Keratinocyte (primary cell): Measurements from ENCODE around the gene MX1.

Experiments
- CTCF ChIP-seq, 3 experiments: IDR thresholded peaks in 1 of 3; conservative IDR thresholded peaks in 1 of 3; optimal IDR thresholded peaks in 1 of 3; 2 replicates in 2 of 3; 3 replicates in 1 of 3; pipeline versions ENCODE3 to v1.5.1; 2011; ENCODE audit warnings: low read length in 3 of 3, mild to moderate bottlenecking in 3 of 3, moderate library complexity in 2 of 3, control low read depth in 1 of 3, inconsistent platforms in 1 of 3; ENCODE audit not compliant: insufficient read depth in 2 of 3; ENCODE audit errors: extremely low read depth in 1 of 3
- EZH2 ChIP-seq: IDR thresholded peaks from one replicate; pipeline ENCODE4 v1.6.1; 2012; ENCODE audit warnings: inconsistent platforms, mild to moderate bottlenecking, low read length, moderate library complexity

GRCh38 chr21:41441546-41441945, 15.5 kb downstream of the MX1 start:
- TF ChIP-seq CTCF (optimal IDR thresholded peaks at IDR 0.05 in 1 of 3, IDR thresholded peaks at IDR 0.05 in 1 of 3, conservative IDR thresholded peaks at IDR 0.05 in 1 of 3; ENCODE audit: extremely low read depth in 1 of 3, insufficient read depth in 2 of 3, low read length in 3 of 3) (no peak), EZH2 (no peak)
